Fibroblast of lung (primary cell): ENCODE data around the gene GPC5. TPM values are rescaled to one million over a fixed set of nuclear protein-coding genes. Genes with fewer than 3 reads are reported as not detected.

Experiments
- DNase-seq, 2 donors: peaks; one replicate each; pipeline versions ENCODE4 v3.0.0 to v3.0.0-alpha.2; 2010; ENCODE audit warnings: low read depth in 2 of 2
- H2AFZ ChIP-seq: 2 replicates; pipeline ENCODE4 v1.5.1; 2012; ENCODE audit warnings: low read length, control low read depth, inconsistent platforms
- H3K27ac ChIP-seq: 2 replicates; pipeline ENCODE4 v1.5.1; 2011; ENCODE audit warnings: low read length, control low read depth; ENCODE audit not compliant: insufficient read depth
- H3K27me3 ChIP-seq: 2 replicates; pipeline ENCODE4 v1.5.1; 2011; ENCODE audit warnings: mild to moderate bottlenecking, low read length; ENCODE audit not compliant: control insufficient read depth, insufficient read depth
- H3K36me3 ChIP-seq: 2 replicates; pipeline ENCODE4 v1.5.1; 2011; ENCODE audit warnings: low read length; ENCODE audit not compliant: control insufficient read depth, insufficient read depth
- H3K4me1 ChIP-seq: 2 replicates; pipeline ENCODE4 v1.5.1; 2011; ENCODE audit warnings: low read length; ENCODE audit not compliant: control insufficient read depth, insufficient read depth; ENCODE audit errors: extremely low read depth
- H3K4me2 ChIP-seq: 2 replicates; pipeline ENCODE4 v1.5.1; 2011; ENCODE audit warnings: low read length, control low read depth; ENCODE audit not compliant: insufficient read depth; ENCODE audit errors: extremely low read depth
- H3K4me3 ChIP-seq, 4 experiments: fragments of 200-600 bp in 1 of 4; sonication (generic) in 1 of 4; replicated peaks in 1 of 4; 2 replicates each; pipeline ENCODE4 v1.5.1; 2011 to 2016; ENCODE audit warnings: low read length in 4 of 4, low read depth in 3 of 4, mild to moderate bottlenecking in 3 of 4, control low read depth in 2 of 4, inconsistent platforms in 1 of 4, mixed read lengths in 1 of 4; ENCODE audit not compliant: insufficient read depth in 1 of 4; ENCODE audit errors: control extremely low read depth in 1 of 4
- H3K79me2 ChIP-seq: 2 replicates; pipeline ENCODE4 v1.5.1; 2012; ENCODE audit warnings: mild to moderate bottlenecking, low read length, inconsistent platforms; ENCODE audit not compliant: control insufficient read depth, insufficient read depth
- H3K9ac ChIP-seq: 2 replicates; pipeline ENCODE4 v1.5.1; 2011; ENCODE audit warnings: mild to moderate bottlenecking, low read length, control low read depth; ENCODE audit not compliant: insufficient read depth
- H3K9me3 ChIP-seq: 2 replicates; pipeline ENCODE4 v1.5.1; 2012; ENCODE audit warnings: low read depth, low read length; ENCODE audit not compliant: control insufficient read depth, insufficient read depth
- H4K20me1 ChIP-seq: 2 replicates; pipeline ENCODE4 v1.5.1; 2011; ENCODE audit warnings: low read length; ENCODE audit not compliant: control insufficient read depth, insufficient read depth; ENCODE audit errors: extremely low read depth
- EZH2 ChIP-seq: IDR thresholded peaks from 2 replicates; pipeline ENCODE4 v1.5.1; 2012; ENCODE audit warnings: low read length, control low read depth, mild to moderate bottlenecking; ENCODE audit errors: missing control alignments
- polyA plus RNA-seq, 2 donors: library from polyadenylated mRNA; depleted of rRNA in 1 of 2; stranded (reverse) in 1 of 2; unstranded in 1 of 2; fragments of >200 nt; gene quantifications; 2 replicates each; pipeline ENCODE4 v1.2.1, GENCODE V29; 2011 to 2012; ENCODE audit warnings: missing spikeins in 1 of 2
- total RNA-seq: library from RNA; depleted of rRNA; stranded (reverse); fragments of >200 nt; gene quantifications from 2 replicates; pipeline ENCODE4 v1.2.1, GENCODE V29; 2014
- TF ChIP-seq, protein P1 (sequence below), 2 donors: IDR thresholded peaks in 1 of 2; conservative IDR thresholded peaks in 1 of 2; 1 replicate in 1 of 2; 2 replicates in 1 of 2; pipeline ENCODE4 v1.5.1; 2011 to 2012; ENCODE audit warnings: low read length in 2 of 2, control low read depth in 1 of 2, inconsistent platforms in 1 of 2, low read depth in 1 of 2, mild to moderate bottlenecking in 1 of 2

GPC5 gene
- total and polyA plus RNA-seq, 2 donors (not counting 1 experiment from before 2014, with no cell fraction given), result 0.17 TPM; not detected in 1

DNA sequence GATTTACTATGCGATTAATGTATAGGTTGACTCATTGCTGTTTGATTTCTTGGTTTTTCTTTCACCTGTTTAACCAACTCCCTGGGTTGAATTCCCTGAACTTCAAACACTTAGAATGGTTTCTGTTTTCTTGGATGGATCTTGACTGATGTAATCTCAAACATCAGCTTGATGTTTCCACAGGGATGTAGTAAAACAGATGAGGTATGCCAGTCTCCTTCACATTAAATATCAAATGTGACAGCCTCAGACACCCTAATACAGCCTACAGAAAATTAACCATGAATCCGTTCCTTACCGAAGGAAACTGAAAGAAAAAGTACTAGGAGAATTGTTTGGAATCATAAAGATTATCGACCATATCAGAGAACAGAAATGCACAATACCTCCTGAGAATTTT lies 631.2 kb downstream of the GPC5 start:
- no peak for DNase-seq
- no peaks in the 10 kb centered on the region for H3K9me3 ChIP-seq
- no peak overlapping the region for H2AFZ ChIP-seq
- H3K4me1 ChIP-seq, result no peaks in the 10 kb centered on the region
- H3K36me3 ChIP-seq, result no peaks in the 10 kb centered on the region
- TF ChIP-seq, protein P1, sequence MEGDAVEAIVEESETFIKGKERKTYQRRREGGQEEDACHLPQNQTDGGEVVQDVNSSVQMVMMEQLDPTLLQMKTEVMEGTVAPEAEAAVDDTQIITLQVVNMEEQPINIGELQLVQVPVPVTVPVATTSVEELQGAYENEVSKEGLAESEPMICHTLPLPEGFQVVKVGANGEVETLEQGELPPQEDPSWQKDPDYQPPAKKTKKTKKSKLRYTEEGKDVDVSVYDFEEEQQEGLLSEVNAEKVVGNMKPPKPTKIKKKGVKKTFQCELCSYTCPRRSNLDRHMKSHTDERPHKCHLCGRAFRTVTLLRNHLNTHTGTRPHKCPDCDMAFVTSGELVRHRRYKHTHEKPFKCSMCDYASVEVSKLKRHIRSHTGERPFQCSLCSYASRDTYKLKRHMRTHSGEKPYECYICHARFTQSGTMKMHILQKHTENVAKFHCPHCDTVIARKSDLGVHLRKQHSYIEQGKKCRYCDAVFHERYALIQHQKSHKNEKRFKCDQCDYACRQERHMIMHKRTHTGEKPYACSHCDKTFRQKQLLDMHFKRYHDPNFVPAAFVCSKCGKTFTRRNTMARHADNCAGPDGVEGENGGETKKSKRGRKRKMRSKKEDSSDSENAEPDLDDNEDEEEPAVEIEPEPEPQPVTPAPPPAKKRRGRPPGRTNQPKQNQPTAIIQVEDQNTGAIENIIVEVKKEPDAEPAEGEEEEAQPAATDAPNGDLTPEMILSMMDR (conservative IDR thresholded peaks at IDR 0.05 in 1 of 2, IDR thresholded peaks at IDR 0.05 in 1 of 2; ENCODE audit: low read depth in 1 of 2, low read length in 2 of 2), result no peak
- TF ChIP-seq EZH2, result no peak
- no peak overlapping the region for H3K9ac ChIP-seq
- H3K4me3 ChIP-seq, result no peak overlapping the region
- H3K79me2 ChIP-seq, result no peaks in the 10 kb centered on the region
- no peak overlapping the region for H3K4me2 ChIP-seq
- H3K27ac ChIP-seq, result no peak overlapping the region
- H4K20me1 ChIP-seq, result no peaks in the 10 kb centered on the region
- no peaks in the 10 kb centered on the region for H3K27me3 ChIP-seq

DNA sequence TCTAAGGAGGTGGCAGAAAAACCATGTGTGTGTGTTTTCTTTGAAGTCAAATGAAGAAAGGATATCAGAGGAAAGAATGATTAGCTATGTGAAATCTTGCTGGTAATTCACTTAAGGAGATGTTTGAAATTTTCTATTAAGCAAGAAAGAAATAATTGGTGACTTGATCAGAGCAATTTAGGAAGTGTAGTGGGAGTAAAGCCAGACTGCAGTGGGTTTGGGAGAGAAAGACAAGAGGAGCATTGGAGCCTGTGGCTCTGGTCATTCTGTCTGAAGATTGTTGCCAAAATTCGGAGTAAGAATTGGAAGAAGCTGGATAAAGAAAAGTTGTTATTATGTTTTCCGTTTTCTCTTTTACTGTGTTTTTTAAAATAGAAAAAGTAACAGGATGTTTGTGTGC lies 640.5 kb downstream of the GPC5 start:
- Histone ChIP-seq H3K4me2 (no peak overlapping the region), H3K4me3 (no peak overlapping the region), H3K9me3 (no peaks in the 10 kb centered on the region), H3K4me1 (no peaks in the 10 kb centered on the region), H4K20me1 (no peaks in the 10 kb centered on the region), H3K36me3 (no peaks in the 10 kb centered on the region), H3K27ac (no peak overlapping the region), H3K79me2 (no peaks in the 10 kb centered on the region), H2AFZ (no peak overlapping the region), H3K9ac (no peak overlapping the region), H3K27me3 (no peaks in the 10 kb centered on the region)
- no peak for DNase-seq
- TF ChIP-seq EZH2, result no peak

DNA sequence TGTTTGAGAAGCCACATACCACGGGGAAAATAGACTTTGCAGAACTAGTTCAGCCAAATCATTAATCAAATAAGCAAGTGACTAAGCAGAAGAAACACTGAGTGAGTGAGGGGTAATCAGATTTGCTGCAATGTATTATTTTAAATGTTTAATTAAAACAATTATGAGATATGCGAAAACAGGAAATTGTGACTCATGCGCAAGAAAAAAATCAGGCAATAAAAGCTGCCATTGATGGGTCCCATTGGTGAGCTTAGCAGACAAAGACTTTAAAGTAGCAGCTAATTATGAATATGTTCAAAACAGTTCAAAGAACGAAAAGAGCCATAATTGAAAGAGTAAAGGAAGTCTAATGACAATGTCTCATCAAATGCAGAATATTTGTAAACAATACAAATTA lies 644.1 kb downstream of the GPC5 start:
- Histone ChIP-seq H4K20me1 (no peaks in the 10 kb centered on the region), H3K27me3 (no peaks in the 10 kb centered on the region), H3K9ac (no peak overlapping the region), H3K9me3 (no peaks in the 10 kb centered on the region), H3K27ac (no peak overlapping the region), H3K4me2 (no peak overlapping the region), H3K4me1 (no peaks in the 10 kb centered on the region), H2AFZ (no peak overlapping the region), H3K4me3 (no peak overlapping the region), H3K79me2 (no peaks in the 10 kb centered on the region), H3K36me3 (no peaks in the 10 kb centered on the region)
- no peak for TF ChIP-seq EZH2
- TF ChIP-seq, protein P1 (conservative IDR thresholded peaks at IDR 0.05 in 1 of 2, IDR thresholded peaks at IDR 0.05 in 1 of 2; ENCODE audit: low read depth in 1 of 2, low read length in 2 of 2), result no peak
- no peak for DNase-seq
